Fibroblast of villous mesenchyme (primary cell): ENCODE results near the gene FANCM. TPM values are rescaled to one million over a fixed set of nuclear protein-coding genes. Genes with fewer than 3 reads are reported as not detected.

Experiments
- DNase-seq: peaks from one replicate; pipeline ENCODE4 v3.0.0-alpha.2; 2010; ENCODE audit warnings: low read depth
- H3K4me3 ChIP-seq: 2 replicates; pipeline ENCODE4 v1.5.1; 2011; ENCODE audit warnings: low read depth, mild to moderate bottlenecking, low read length
- CTCF ChIP-seq: IDR thresholded peaks from 2 replicates; pipeline ENCODE4 v1.5.1; 2012; ENCODE audit warnings: low read depth, mild to moderate bottlenecking, low read length; ENCODE audit not compliant: insufficient read depth
- total RNA-seq: library from RNA; depleted of rRNA; stranded (reverse); fragments of >200 nt; gene quantifications from 2 replicates; pipeline ENCODE4 v1.2.3, GENCODE V29; 2012

FANCM gene
- total RNA-seq, 1 donor: 10.8 TPM

- TF ChIP-seq CTCF: no peak
- no peak overlapping the region for H3K4me3 ChIP-seq
- peak; percentile 27 for DNase-seq
These were observed 20.3 kb downstream of the FANCM start for GRCh38 chr14:45156067-45156466.

GRCh38 chr14:45169906-45170305, 34.2 kb downstream of the FANCM start:
- TF ChIP-seq CTCF: no peak
- no peak for DNase-seq
- H3K4me3 ChIP-seq: no peak overlapping the region

GRCh38 chr14:45177076-45177475, 41.3 kb downstream of the FANCM start:
- H3K4me3 ChIP-seq: no peak overlapping the region
- DNase-seq: peak; percentile 92
- no peak for TF ChIP-seq CTCF

GRCh38 chr14:45181329-45181728, 45.6 kb downstream of the FANCM start:
- no peak for TF ChIP-seq CTCF
- DNase-seq: no peak
- H3K4me3 ChIP-seq: no peak overlapping the region

GRCh38 chr14:45181806-45182205, 46.1 kb downstream of the FANCM start:
- no peak for TF ChIP-seq CTCF
- peak; percentile 33 for DNase-seq
- no peak overlapping the region for H3K4me3 ChIP-seq

GRCh38 chr14:45185100-45185814, 49.5 kb downstream of the FANCM start:
- H3K4me3 ChIP-seq: no peak overlapping the region
- TF ChIP-seq CTCF: no peak
- no peak for DNase-seq

GRCh38 chr14:45194964-45195363, 59.2 kb downstream of the FANCM start:
- no peak overlapping the region for H3K4me3 ChIP-seq
- no peak for TF ChIP-seq CTCF
- DNase-seq: no peak
